Fibroblast of the aortic adventitia (primary cell): ENCODE data around the gene DMAC2L. TPM values are rescaled to one million over a fixed set of nuclear protein-coding genes. Genes with fewer than 3 reads are reported as not detected.

ENCODE experiments used
- DNase-seq: peaks from one replicate; pipeline ENCODE4 v3.0.0-alpha.2; 2010; ENCODE audit warnings: low read depth
- H3K4me3 ChIP-seq: 2 replicates; pipeline ENCODE4 v1.5.1; 2011; ENCODE audit warnings: low read depth, mild to moderate bottlenecking, control low read depth, low read length, moderate library complexity
- total RNA-seq: library from RNA; depleted of rRNA; stranded (reverse); fragments of >200 nt; gene quantifications from 2 replicates; pipeline ENCODE4 v1.2.3, GENCODE V29; 2012; ENCODE audit warnings: low replicate concordance
- TF ChIP-seq, protein P1 (sequence below): IDR thresholded peaks from 2 replicates; pipeline ENCODE4 v1.5.1; 2011; ENCODE audit warnings: mild to moderate bottlenecking, low read length, control low read depth, inconsistent platforms; ENCODE audit not compliant: insufficient read depth

Gene DMAC2L
- total RNA-seq, 1 donor = 4.4 TPM

GRCh38 chr14:50343434-50343833 is 31.3 kb downstream of the DMAC2L start:
- no peak overlapping the region for H3K4me3 ChIP-seq
- TF ChIP-seq, protein P1, sequence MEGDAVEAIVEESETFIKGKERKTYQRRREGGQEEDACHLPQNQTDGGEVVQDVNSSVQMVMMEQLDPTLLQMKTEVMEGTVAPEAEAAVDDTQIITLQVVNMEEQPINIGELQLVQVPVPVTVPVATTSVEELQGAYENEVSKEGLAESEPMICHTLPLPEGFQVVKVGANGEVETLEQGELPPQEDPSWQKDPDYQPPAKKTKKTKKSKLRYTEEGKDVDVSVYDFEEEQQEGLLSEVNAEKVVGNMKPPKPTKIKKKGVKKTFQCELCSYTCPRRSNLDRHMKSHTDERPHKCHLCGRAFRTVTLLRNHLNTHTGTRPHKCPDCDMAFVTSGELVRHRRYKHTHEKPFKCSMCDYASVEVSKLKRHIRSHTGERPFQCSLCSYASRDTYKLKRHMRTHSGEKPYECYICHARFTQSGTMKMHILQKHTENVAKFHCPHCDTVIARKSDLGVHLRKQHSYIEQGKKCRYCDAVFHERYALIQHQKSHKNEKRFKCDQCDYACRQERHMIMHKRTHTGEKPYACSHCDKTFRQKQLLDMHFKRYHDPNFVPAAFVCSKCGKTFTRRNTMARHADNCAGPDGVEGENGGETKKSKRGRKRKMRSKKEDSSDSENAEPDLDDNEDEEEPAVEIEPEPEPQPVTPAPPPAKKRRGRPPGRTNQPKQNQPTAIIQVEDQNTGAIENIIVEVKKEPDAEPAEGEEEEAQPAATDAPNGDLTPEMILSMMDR = no peak
- no peak for DNase-seq

DNA sequence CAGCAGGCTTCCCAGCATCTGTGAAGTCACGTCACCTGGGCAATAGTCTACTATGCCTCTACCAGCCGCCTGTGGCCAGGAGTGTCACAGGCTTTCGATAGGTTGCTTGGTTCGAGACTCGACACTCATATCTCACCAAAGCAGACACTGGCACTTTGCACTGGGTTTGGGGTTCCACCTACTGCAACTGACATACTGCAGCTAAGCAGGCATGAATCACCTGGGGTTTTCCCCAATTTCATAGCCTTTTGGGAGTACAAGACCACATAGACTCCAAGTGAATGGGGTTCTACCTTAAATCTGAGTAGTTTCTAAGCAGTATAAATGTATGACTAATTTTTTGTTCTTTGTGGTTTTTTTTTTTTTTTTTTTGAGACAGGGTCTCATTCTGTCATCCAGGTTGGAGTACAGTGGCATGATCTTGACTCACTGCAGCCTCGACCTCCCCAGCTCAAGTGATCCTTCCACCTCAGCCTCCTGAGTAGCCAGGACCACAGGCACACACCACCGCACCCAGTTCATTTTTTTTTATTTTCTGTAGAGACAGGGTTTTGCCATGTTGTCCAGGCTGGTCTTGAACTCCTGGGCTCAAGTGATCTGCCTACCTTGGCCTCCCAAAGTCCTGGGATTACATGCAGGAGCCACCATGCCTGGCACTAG is 32.1 kb downstream of the DMAC2L start:
- H3K4me3 ChIP-seq = no peak overlapping the region
- peak; percentile 38 for DNase-seq
- TF ChIP-seq, protein P1 = no peak

DNA sequence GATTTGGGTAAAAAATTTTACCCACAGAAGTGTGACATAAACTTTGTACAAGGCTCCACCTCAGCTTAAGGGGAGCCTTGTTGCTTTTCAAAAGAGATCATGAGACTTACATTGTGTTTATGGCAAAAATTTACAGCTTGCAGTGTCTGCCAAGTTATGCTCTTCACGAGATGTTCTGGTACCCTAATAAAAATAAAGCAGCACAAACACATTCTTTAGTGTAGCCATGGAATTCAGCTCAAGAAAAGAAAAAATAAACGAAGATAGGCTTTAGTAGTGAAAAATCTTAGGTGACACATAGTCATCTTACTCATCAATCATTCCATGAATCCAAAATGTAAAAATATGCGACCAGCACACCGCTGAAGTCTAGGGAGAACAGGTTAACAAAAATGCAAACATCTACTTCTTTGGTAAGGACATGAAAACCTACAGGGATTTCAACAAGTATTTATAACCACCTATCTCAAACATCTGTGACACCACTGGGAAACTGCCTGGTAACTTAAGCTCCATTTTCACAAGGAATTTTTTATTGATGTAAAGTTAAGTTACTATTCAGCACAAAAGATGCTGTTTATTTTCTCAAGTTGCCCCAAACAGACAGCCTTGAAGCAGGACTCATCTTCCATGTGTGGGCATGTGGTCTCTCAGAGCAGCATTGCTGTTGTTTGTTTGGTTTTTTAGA is 32.9 kb downstream of the DMAC2L start:
- no peak overlapping the region for H3K4me3 ChIP-seq
- TF ChIP-seq, protein P1 = no peak
- DNase-seq = no peak

DNA sequence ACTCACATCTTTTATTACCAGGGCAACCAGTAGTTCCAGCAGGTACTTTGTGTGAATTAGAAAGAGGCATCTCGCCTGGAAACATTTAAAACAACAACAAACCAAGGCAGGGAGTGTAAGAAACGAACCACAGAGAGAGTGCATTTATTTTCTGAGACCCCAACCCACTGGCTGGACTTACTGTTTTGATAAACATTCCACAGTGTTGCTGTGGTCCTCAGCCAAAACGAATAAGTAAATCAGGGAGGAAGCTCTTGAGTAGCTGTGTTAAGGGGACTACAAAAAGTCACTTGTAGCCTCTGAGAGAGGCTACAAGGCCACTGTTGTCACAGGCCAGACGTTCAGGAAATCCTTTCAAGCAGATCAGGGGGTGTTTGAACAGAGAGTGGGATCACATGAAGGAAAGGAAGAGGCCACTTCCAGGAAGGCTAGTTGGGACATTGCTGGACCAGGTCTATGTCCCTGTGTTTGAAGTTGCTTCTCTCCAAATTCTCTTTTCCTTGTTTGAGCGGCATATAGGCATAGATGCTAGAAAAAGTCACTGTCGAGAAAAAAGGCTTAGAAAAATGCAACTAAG is 33.8 kb downstream of the DMAC2L start:
- H3K4me3 ChIP-seq = no peak overlapping the region
- TF ChIP-seq, protein P1 = no peak
- no peak for DNase-seq

- DNase-seq = peak; percentile 68
- TF ChIP-seq, protein P1 = no peak
- H3K4me3 ChIP-seq = no peak overlapping the region
These were observed 35.4 kb downstream of the DMAC2L start for GRCh38 chr14:50347521-50347920.

GRCh38 chr14:50348933-50349332 is 36.8 kb downstream of the DMAC2L start:
- H3K4me3 ChIP-seq = no peak overlapping the region
- TF ChIP-seq, protein P1 = no peak
- no peak for DNase-seq
